Endodermal cell (in vitro differentiated cells): ENCODE results near the gene NIFK. TPM values are rescaled to one million over a fixed set of nuclear protein-coding genes. Genes with fewer than 3 reads are reported as not detected.
"Not testable (repeated sequence)": the region's sequence is repeated elsewhere in the genome, so short reads cannot be mapped to it uniquely, and the experiment has no call there.

ENCODE experiments used
- DNase-seq: peaks from one replicate; pipeline ENCODE4 v3.0.0-alpha.2; 2017
- H3K27ac ChIP-seq: 2 replicates; pipeline ENCODE4 v1.5.1; 2013; ENCODE audit warnings: mild to moderate bottlenecking, low read depth, low read length, moderate library complexity
- H3K27me3 ChIP-seq: 2 replicates; pipeline ENCODE4 v1.6.1; 2013; ENCODE audit warnings: mild to moderate bottlenecking, low read length, moderate library complexity; ENCODE audit not compliant: insufficient read depth, control insufficient read depth, poor library complexity, severe bottlenecking
- H3K36me3 ChIP-seq: 2 replicates; pipeline ENCODE4 v1.7.0; 2013; ENCODE audit warnings: mild to moderate bottlenecking, low read length, moderate library complexity; ENCODE audit not compliant: control insufficient read depth, insufficient read depth
- H3K4me1 ChIP-seq: one replicate; pipeline ENCODE4 v1.7.0; 2013; ENCODE audit warnings: low read length; ENCODE audit not compliant: control insufficient read depth, insufficient read depth
- H3K4me3 ChIP-seq: 2 replicates; pipeline ENCODE4 v1.5.1; 2013; ENCODE audit warnings: mild to moderate bottlenecking, low read length, moderate library complexity
- H3K9ac ChIP-seq: 2 replicates; pipeline ENCODE4 v1.6.1; 2013; ENCODE audit warnings: mild to moderate bottlenecking, low read length, moderate library complexity; ENCODE audit not compliant: poor library complexity, severe bottlenecking; ENCODE audit errors: extremely low read depth
- H3K9me3 ChIP-seq: 2 replicates; pipeline ENCODE4 v1.6.1; 2013; ENCODE audit warnings: mild to moderate bottlenecking, low read length, moderate library complexity; ENCODE audit not compliant: control insufficient read depth
- H3K27ac Mint-ChIP-seq: 2 replicates; pipeline ENCODE4 v1.8.0; 2020; ENCODE audit warnings: mixed read lengths
- H3K27me3 Mint-ChIP-seq: 2 replicates; pipeline ENCODE4 v1.8.0; 2021; ENCODE audit warnings: mild to moderate bottlenecking, mixed read lengths; ENCODE audit not compliant: insufficient read depth
- H3K36me3 Mint-ChIP-seq: 2 replicates; pipeline ENCODE4 v1.8.0; 2020; ENCODE audit warnings: low read depth, mixed read lengths
- H3K4me1 Mint-ChIP-seq: 2 replicates; pipeline ENCODE4 v1.8.0; 2020; ENCODE audit warnings: mixed read lengths
- H3K4me3 Mint-ChIP-seq: 2 replicates; pipeline ENCODE4 v1.8.0; 2020; ENCODE audit warnings: mild to moderate bottlenecking, moderate library complexity, mixed read lengths
- H3K9me3 Mint-ChIP-seq: 2 replicates; pipeline ENCODE4 v1.8.0; 2020; ENCODE audit warnings: mild to moderate bottlenecking, mixed read lengths
- CTCF ChIP-seq: fragments of 200-600 bp; sonication (generic); conservative IDR thresholded peaks from 2 replicates; pipeline ENCODE4 v1.5.0; 2021; ENCODE audit warnings: antibody characterized with exemption, mild to moderate bottlenecking
- WGBS, 2 experiments: methylation state at CpG; one replicate each; pipeline versions ENCODE4 v1.1.5 to v1.1.7; 2013; ENCODE audit warnings: missing lambda C conversion rate in 2 of 2, mixed read lengths in 1 of 2; ENCODE audit not compliant: insufficient coverage in 1 of 2, insufficient read length in 1 of 2; 5-methylcytosine and 5-hydroxymethylcytosine counted together
- total RNA-seq, 2 donors: library from RNA; stranded (reverse); fragmentation: NEBNext Ultra II Directional in 1 of 2; extraction: Animal tissue kit (Norgen Biotek cat#: 25700) in 1 of 2; gene quantifications; 2 replicates in 1 of 2; 3 replicates in 1 of 2; pipeline ENCODE4 v1.2.1, GENCODE V29; 2021

The NIFK gene
- total RNA-seq, 2 donors from 2014 or later = 64.2 to 88.5 TPM

- Mint-ChIP-seq H3K27me3 (no peaks in the 10 kb centered on the region), H3K9me3 (no peaks in the 10 kb centered on the region), H3K27ac (peak overlapping the region; percentile 97), H3K36me3 (peaks cover 34% of the 10 kb centered on the region), H3K4me3 (peak overlapping the region; percentile 100), H3K4me1 (peaks cover 11% of the 10 kb centered on the region)
- Histone ChIP-seq H3K9ac (peak overlapping the region; percentile 82), H3K27me3 (no peaks in the 10 kb centered on the region), H3K9me3 (no peaks in the 10 kb centered on the region), H3K36me3 (peaks cover 35% of the 10 kb centered on the region), H3K4me1 (no peaks in the 10 kb centered on the region), H3K4me3 (peak overlapping the region; percentile 94), H3K27ac (no peak overlapping the region)
- DNase-seq = no peak
- WGBS, 2 experiments = 0 to 1% methylated on average over 8 of the region's 8 CpGs
- TF ChIP-seq CTCF = no peak
Measured at GRCh38 chr2:121736140-121736461, 574 bp downstream of the NIFK start.

- Mint-ChIP-seq H3K27ac (no peak overlapping the region), H3K9me3 (no peaks in the 10 kb centered on the region), H3K4me3 (peak overlapping the region; percentile 100), H3K36me3 (peaks cover 39% of the 10 kb centered on the region), H3K27me3 (no peaks in the 10 kb centered on the region), H3K4me1 (peaks cover 11% of the 10 kb centered on the region)
- Histone ChIP-seq H3K9ac (peak overlapping the region; percentile 82), H3K4me1 (no peaks in the 10 kb centered on the region), H3K27me3 (no peaks in the 10 kb centered on the region), H3K4me3 (peak overlapping the region; percentile 94), H3K36me3 (peaks cover 40% of the 10 kb centered on the region), H3K9me3 (no peaks in the 10 kb centered on the region), H3K27ac (no peak overlapping the region)
- no peak for DNase-seq
- no peak for TF ChIP-seq CTCF
- WGBS, 2 experiments = 35 to 56% methylated on average over 4 to 8 of the region's 10 CpGs
Measured at GRCh38 chr2:121735518-121736074, 1.1 kb downstream of the NIFK start.

DNA sequence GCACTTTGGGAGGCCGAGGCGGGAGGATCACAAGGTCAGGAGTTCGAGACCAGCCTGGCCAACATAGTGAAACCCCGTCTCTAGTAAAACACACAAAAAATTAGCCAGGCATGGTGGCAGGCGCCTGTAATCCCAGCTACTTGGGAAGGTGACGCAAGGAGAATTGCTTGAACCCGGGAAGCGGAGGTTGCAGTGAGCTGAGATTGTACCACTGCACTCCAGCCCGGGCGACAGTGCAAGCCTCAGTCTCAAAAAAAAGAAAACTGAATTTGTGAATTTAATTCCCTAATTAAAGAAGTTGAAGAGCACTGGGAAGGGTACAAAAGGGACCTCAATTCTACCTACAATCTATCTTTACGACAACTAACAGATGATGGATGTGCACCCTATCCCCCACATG, 2.1 kb downstream of the NIFK start:
- not testable (repeated sequence) for H3K9me3 Mint-ChIP-seq, H3K27ac Mint-ChIP-seq

GRCh38 chr2:121731366-121731765, 5.3 kb downstream of the NIFK start:
- Histone ChIP-seq H3K9ac (no peak overlapping the region), H3K27me3 (no peaks in the 10 kb centered on the region), H3K27ac (no peak overlapping the region), H3K4me1 (no peaks in the 10 kb centered on the region), H3K4me3 (no peak overlapping the region), H3K36me3 (peaks cover 78% of the 10 kb centered on the region), H3K9me3 (no peaks in the 10 kb centered on the region)
- Mint-ChIP-seq H3K27me3 (no peaks in the 10 kb centered on the region), H3K27ac (peak overlapping the region; percentile 23), H3K4me3 (no peak overlapping the region), H3K36me3 (peaks cover 75% of the 10 kb centered on the region), H3K4me1 (peaks cover 11% of the 10 kb centered on the region), H3K9me3 (no peaks in the 10 kb centered on the region)
- 93 to 98% methylated on average over 6 of the region's 6 CpGs for WGBS, 2 experiments
- no peak for DNase-seq
- TF ChIP-seq CTCF = no peak

More for the DNA sequence above, 2.1 kb downstream of the NIFK start:
- H3K9ac ChIP-seq, H3K4me3 Mint-ChIP-seq, H3K4me1 ChIP-seq, DNase-seq, H3K27ac ChIP-seq, H3K27me3 ChIP-seq, H3K9me3 ChIP-seq, H3K27me3 Mint-ChIP-seq: not testable (repeated sequence)
- H3K36me3 ChIP-seq = peaks cover 48% of the 10 kb centered on the region
- 92 to 96% methylated on average over 10 to 11 of the region's 11 CpGs for WGBS, 2 experiments
- Mint-ChIP-seq H3K4me1 (peaks cover 11% of the 10 kb centered on the region), H3K36me3 (peaks cover 47% of the 10 kb centered on the region)
- H3K4me3 ChIP-seq = peak overlapping the region; percentile 94
